Activated CD4-positive, CD25-positive, alpha-beta regulatory T cell treated with anti-CD3 and anti-CD28 coated beads, Interleukin-2, amount 50 U/mL, for 72 hours (primary cell): ENCODE measurements around the gene FZD4.

Experiments
- DNase-seq: peaks from one replicate; pipeline ENCODE4 v3.0.0; 2021

The FZD4 gene

DNA sequence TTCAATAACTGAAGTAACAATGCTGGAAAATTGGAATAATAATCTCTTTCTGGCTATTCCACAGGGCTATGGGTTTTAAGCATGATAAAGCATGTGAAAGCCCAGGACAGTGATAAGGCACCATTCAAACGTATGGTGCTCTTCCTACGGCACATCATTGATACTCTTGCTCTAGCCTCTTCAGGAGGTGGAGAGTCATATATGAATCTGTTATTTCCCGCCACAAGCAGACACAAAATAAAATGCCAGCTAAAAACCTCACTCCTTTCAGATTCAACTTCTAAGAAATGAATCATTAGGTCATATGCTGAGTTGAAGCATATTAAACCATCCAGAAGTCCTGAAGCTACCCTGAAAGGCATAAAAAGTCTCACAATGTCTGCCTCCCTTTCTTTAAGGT, 49.9 kb downstream of the FZD4 start:
- DNase-seq, result no peak

DNA sequence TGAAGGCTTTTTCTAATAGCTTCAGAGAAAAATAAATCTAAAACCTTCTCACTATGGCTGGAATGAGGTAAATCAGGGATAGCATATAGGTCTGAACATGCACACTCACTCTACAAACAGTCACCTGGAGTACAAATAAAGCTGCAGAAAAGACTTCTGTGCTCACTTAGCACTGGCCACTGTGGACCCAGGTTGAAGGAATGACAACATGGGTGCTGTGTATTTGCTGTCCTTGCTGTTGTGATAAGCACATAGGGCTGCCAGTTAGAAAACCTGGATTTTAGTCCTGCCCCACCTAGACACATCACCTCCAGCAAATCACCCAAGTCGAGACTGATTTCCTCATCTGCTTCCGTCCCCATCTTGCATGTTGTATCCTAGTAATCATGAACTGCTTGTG, 51.2 kb downstream of the FZD4 start:
- DNase-seq, result no peak

DNA sequence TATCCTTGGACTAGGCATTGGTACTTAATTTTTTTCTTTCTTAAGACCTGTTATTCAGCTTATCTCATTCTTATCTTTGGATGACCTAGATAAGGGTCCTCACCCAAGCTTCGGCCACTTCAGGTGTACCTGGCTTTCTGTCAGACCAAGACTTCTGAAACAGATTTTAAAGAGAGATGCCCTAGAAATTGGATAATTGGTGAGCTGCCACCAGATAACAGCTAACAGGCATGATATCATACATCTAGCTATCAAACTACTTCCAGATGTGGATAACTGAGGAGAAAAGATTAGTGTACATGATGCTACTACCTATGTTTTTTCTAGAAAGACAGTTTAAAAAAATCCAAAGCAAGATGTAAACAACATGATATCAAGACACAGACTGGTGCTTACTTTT, 52.9 kb downstream of the FZD4 start:
- DNase-seq, result no peak

DNA sequence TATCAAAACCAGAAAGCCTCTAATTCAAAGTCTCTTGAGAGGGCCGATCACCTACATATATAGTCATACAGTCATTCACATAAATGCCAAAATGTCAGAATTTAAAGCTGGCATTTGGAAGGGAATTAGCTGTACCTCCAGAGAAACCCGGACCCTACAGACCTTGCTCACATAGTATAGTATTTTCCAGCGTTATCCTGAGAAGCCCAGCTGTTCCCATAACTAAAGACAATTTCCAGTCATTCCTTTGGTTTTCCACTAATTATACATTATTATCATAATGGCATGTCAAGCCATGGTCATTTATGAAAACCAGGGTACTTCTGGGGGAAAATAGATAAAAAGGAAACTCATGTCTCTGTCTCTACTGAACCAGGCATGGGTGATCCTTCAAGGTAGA, 53.6 kb downstream of the FZD4 start:
- DNase-seq, result no peak

DNA sequence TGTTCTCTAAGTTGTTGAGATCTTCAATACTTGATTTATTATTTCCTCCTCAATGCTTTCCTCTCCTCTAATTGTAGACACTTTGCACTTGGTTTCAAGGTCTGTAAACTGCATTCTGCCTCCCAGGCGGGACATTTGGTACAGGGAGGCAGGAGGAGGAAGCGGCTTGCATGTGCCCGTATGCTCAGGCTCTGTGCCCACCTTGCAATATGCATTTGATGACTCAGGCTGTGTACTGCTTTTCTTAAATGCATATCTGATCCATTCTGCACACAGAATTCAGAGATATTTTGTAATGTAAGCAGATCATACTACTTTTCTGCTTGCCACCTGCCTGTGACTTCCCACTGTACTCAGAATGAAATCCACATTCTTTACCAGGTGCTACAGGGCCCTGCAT, 55.0 kb downstream of the FZD4 start:
- DNase-seq, result no peak

DNA sequence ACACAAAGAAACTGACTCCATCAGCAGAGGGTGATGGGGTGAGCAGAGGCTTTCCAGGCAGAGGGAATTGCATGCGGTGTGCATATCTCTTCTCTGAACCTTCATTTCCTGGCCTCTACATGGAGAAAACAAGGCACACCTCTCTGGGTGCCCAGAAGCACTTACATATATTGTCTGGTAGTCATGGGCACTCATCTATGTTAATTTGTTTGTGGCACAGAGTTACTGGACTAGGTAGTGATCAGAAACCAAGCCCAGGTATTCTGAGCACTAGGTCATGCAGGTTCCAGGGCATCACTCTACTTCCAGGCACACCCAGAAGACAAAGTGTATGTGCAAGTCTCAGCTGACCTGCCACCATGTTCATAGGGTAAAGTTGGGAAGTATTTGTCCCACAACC, 56.5 kb downstream of the FZD4 start:
- no peak for DNase-seq

DNA sequence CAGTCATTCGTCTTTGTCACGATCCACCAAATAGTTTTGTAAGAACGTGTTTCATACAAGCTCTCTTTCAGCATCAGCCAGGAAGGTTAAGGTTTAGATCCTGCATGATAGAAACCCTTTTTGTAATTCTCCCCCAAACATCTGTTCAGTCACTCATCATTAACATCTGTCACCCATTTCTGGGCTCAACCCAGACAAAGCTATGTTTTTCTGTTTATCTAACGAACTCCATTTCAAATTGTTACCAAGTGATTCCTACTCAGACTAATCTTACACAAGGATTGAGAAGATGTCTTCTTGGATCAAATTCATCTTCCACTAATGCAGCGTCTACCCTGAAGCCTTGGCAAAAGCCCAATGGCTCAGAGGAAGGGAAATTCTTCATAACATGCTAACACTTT, 58.8 kb downstream of the FZD4 start:
- DNase-seq, result no peak
